Hepatocyte (in vitro differentiated cells): ENCODE data around the gene DPF3. TPM values are rescaled to one million over a fixed set of nuclear protein-coding genes. Genes with fewer than 3 reads are reported as not detected.

Source experiments
- DNase-seq: peaks from one replicate; pipeline ENCODE4 v3.0.0-alpha.2; 2016; ENCODE audit warnings: low spot score
- H2AFZ ChIP-seq: fragments of 200-600 bp; sonication (generic); 2 replicates; pipeline ENCODE4 v1.6.0; 2016; ENCODE audit warnings: antibody characterized with exemption, mild to moderate bottlenecking
- H3K27ac ChIP-seq: fragments of 200-600 bp; sonication (generic); 2 replicates; pipeline ENCODE4 v1.5.1; 2016; ENCODE audit warnings: mild to moderate bottlenecking
- H3K27me3 ChIP-seq: fragments of 200-600 bp; sonication (generic); 2 replicates; pipeline ENCODE4 v1.6.1; 2016
- H3K36me3 ChIP-seq: fragments of 200-600 bp; sonication (generic); replicated peaks from 2 replicates; pipeline ENCODE4 v1.5.1; 2016; ENCODE audit warnings: low read depth; ENCODE audit not compliant: insufficient read depth
- H3K4me1 ChIP-seq: fragments of 200-600 bp; sonication (generic); 2 replicates; pipeline ENCODE4 v1.5.1; 2016; ENCODE audit warnings: mild to moderate bottlenecking, moderate library complexity; ENCODE audit not compliant: insufficient read depth
- H3K4me2 ChIP-seq: fragments of 200-600 bp; sonication (generic); 2 replicates; pipeline ENCODE4 v1.6.0; 2016
- H3K4me3 ChIP-seq: fragments of 200-600 bp; sonication (generic); 2 replicates; pipeline ENCODE4 v1.5.1; 2016; ENCODE audit warnings: mild to moderate bottlenecking
- H3K79me2 ChIP-seq: fragments of 200-600 bp; sonication (generic); 2 replicates; pipeline ENCODE4 v1.6.0; 2017; ENCODE audit warnings: mild to moderate bottlenecking
- H3K9me2 ChIP-seq: fragments of 200-600 bp; sonication (generic); replicated peaks from 2 replicates; pipeline ENCODE4 v1.6.0; 2017; ENCODE audit warnings: mild to moderate bottlenecking; ENCODE audit not compliant: insufficient read depth
- H3K9me3 ChIP-seq: fragments of 200-600 bp; sonication (generic); 2 replicates; pipeline ENCODE4 v1.5.1; 2016; ENCODE audit warnings: low read depth, mild to moderate bottlenecking
- H4K20me1 ChIP-seq: fragments of 200-600 bp; sonication (generic); 2 replicates; pipeline ENCODE4 v1.6.0; 2016; ENCODE audit warnings: mild to moderate bottlenecking; ENCODE audit not compliant: insufficient read depth, poor library complexity, severe bottlenecking
- EZH2 ChIP-seq: fragments of 200-600 bp; sonication (generic); IDR thresholded peaks from 2 replicates; pipeline ENCODE4 v1.6.1; 2016; ENCODE audit warnings: antibody characterized with exemption, mild to moderate bottlenecking, borderline replicate concordance
- EZH2phosphoT487 ChIP-seq: fragments of 200-600 bp; sonication (generic); IDR thresholded peaks from one replicate; pipeline ENCODE4 v1.6.1; 2018; ENCODE audit warnings: antibody characterized with exemption, mild to moderate bottlenecking, low read depth, moderate library complexity; ENCODE audit not compliant: unreplicated experiment, severe bottlenecking
- WGBS: methylation state at CpG from one replicate; pipeline ENCODE4 v1.1.6; 2016; ENCODE audit warnings: low lambda C conversion rate; ENCODE audit errors: missing lambda C conversion rate; 5-methylcytosine and 5-hydroxymethylcytosine counted together
- polyA plus RNA-seq: library from polyadenylated mRNA; unstranded; fragments of >200 nt; fragmentation: Nextera tagmentation; extraction: Ambion mirVana; gene quantifications from 2 replicates; pipeline ENCODE4 v1.2.1, GENCODE V29; 2016
- total RNA-seq: library from RNA; depleted of rRNA; stranded (reverse); fragments of >200 nt; gene quantifications from 2 replicates; pipeline ENCODE4 v1.2.3, GENCODE V29; 2014
- TF ChIP-seq, protein P1 (sequence below): fragments of 200-600 bp; sonication (generic); IDR thresholded peaks from 2 replicates; pipeline ENCODE4 v1.5.1; 2016; ENCODE audit warnings: antibody characterized with exemption, mild to moderate bottlenecking; ENCODE audit not compliant: poor library complexity

Gene DPF3
- total and polyA plus RNA-seq, 2 experiments from 2014 or later: 0.21 to 0.47 TPM

DNA sequence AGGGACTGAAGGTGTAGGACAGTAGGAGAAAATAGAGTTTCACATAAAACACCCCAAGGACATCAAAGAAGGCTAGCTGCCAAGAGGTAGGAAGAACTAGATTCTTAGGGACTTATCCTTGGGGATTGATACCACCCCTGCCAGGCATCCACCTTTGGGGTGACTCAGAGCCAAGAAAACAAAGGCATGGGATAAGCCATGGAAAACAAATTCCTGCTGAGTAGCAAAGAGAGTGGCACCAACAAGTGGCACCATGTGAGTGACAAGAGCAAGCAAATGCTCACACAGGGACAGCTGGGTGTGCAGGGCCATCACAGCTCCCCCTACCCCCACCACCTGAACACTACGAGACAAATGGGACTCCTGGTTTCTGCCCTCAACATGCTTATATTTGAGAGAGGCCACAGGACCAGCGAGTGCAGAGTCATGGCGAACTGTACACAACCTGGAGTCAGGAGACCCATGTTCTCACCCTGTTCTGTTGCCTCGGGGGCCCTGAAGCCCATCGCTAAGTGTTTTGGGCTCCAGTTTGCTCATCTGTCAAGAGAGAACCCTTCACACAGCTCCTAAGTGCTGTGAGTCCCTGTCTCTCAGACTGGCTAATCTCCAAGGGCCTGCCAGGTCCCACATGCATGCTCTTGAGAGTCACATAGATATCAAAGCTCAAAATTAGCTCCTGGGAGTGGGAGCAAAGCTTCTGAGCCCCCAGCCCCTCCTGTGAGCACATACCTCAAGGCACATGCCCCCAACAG, 91.9 kb downstream of the DPF3 start:
- Histone ChIP-seq H3K27ac (peak overlapping the region; percentile 85), H2AFZ (no peak overlapping the region), H3K4me2 (no peak overlapping the region), H3K4me1 (no peaks in the 10 kb centered on the region), H3K4me3 (no peak overlapping the region), H3K79me2 (no peaks in the 10 kb centered on the region), H3K27me3 (no peaks in the 10 kb centered on the region), H3K36me3 (no peaks in the 10 kb centered on the region), H3K9me2 (no peaks in the 10 kb centered on the region), H4K20me1 (no peaks in the 10 kb centered on the region), H3K9me3 (no peaks in the 10 kb centered on the region)
- DNase-seq: no peak
- 85% methylated on average over 5 of the region's 5 CpGs for WGBS
- TF ChIP-seq EZH2: no peak
- no peak for TF ChIP-seq EZH2phosphoT487
- TF ChIP-seq, protein P1, sequence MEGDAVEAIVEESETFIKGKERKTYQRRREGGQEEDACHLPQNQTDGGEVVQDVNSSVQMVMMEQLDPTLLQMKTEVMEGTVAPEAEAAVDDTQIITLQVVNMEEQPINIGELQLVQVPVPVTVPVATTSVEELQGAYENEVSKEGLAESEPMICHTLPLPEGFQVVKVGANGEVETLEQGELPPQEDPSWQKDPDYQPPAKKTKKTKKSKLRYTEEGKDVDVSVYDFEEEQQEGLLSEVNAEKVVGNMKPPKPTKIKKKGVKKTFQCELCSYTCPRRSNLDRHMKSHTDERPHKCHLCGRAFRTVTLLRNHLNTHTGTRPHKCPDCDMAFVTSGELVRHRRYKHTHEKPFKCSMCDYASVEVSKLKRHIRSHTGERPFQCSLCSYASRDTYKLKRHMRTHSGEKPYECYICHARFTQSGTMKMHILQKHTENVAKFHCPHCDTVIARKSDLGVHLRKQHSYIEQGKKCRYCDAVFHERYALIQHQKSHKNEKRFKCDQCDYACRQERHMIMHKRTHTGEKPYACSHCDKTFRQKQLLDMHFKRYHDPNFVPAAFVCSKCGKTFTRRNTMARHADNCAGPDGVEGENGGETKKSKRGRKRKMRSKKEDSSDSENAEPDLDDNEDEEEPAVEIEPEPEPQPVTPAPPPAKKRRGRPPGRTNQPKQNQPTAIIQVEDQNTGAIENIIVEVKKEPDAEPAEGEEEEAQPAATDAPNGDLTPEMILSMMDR: no peak

DNA sequence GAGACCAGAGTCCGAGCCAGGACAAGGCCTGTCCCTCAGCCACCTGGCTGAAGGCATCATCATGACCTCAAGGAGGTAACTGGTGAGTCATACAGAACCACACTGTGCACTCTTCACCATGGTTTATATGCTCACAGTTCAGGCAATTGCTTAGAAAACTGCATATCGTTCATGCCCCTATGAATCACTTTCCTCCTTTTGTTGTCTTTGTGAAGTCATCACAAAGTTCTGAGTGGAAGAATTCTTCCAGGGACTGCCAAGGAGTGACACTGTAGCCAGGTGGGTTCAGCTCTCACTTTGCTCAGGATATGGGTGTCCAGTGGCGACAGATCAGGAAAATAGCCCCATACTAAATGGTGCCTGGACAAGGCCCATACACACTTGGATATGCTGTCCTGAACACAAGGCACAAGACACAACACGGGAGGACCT, 92.5 kb downstream of the DPF3 start:
- Histone ChIP-seq H3K79me2 (no peaks in the 10 kb centered on the region), H3K4me2 (no peak overlapping the region), H3K4me1 (no peaks in the 10 kb centered on the region), H3K4me3 (no peak overlapping the region), H3K36me3 (no peaks in the 10 kb centered on the region), H3K27me3 (no peaks in the 10 kb centered on the region), H3K9me3 (no peaks in the 10 kb centered on the region), H3K9me2 (no peaks in the 10 kb centered on the region), H3K27ac (peak overlapping the region; percentile 85), H2AFZ (no peak overlapping the region), H4K20me1 (no peaks in the 10 kb centered on the region)
- DNase-seq: peak; percentile 55
- TF ChIP-seq EZH2phosphoT487 (no peak), EZH2 (no peak)
- TF ChIP-seq, protein P1: no peak
- WGBS: 78% methylated on average over 4 of the region's 4 CpGs

DNA sequence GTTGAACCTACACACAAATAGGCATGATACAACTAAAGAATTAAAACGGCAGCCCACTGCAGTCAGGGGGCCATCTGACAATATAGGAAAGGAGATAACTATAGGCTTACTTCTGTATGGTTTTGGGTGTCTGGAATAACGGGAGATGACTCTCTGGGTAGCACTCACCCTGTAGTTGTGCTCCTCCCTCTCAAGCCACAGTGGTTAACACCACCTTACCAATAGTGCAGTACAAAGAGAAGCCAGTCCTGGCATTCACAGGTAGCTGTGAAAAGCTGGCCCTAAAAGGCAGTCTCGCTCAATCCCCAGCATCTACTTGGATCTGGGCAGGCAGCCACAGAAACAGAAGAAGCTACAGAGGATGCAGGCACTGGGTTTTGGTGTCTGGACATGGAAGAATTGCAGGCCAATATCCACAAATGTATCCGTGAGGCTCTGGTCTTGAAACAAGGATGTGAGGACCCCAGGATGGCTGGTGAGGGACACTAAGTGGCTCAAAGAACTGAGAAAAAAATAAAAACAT, 93.0 kb downstream of the DPF3 start:
- H3K4me3 ChIP-seq: no peak overlapping the region
- TF ChIP-seq EZH2phosphoT487 (no peak), EZH2 (no peak)
- TF ChIP-seq, protein P1: no peak
- no peak overlapping the region for H2AFZ ChIP-seq
- H3K9me2 ChIP-seq: no peaks in the 10 kb centered on the region
- H3K36me3 ChIP-seq: no peaks in the 10 kb centered on the region
- no peaks in the 10 kb centered on the region for H3K4me1 ChIP-seq
- no peaks in the 10 kb centered on the region for H3K27me3 ChIP-seq
- no peak for DNase-seq
- no peak overlapping the region for H3K4me2 ChIP-seq
- no peaks in the 10 kb centered on the region for H3K9me3 ChIP-seq
- no peaks in the 10 kb centered on the region for H4K20me1 ChIP-seq
- WGBS: 85% methylated on average over 4 of the region's 4 CpGs
- H3K27ac ChIP-seq: peak overlapping the region; percentile 51
- H3K79me2 ChIP-seq: no peaks in the 10 kb centered on the region
